Tracheal epithelial cell (primary cell): ENCODE data around the gene RIPOR2. TPM values are rescaled to one million over a fixed set of nuclear protein-coding genes. Genes with fewer than 3 reads are reported as not detected.

ENCODE experiments used
- total RNA-seq: library from RNA; depleted of rRNA; stranded (reverse); fragments of >200 nt; gene quantifications from 2 replicates; pipeline ENCODE4 v1.2.1, GENCODE V29; 2014

RIPOR2 gene
- total RNA-seq, result under 0.01 TPM in 2 replicates

GRCh38 chr6:24935366-24936152 is at the start of gene RIPOR2:
Gene RIPOR2 (minus strand): TSS chr6:24935960. CDS start chr6:24935898, 62 bp downstream.

GRCh38 chr6:24798740-24799540 is 136.8 kb downstream of the RIPOR2 start, which contains the start of gene ARMH2:
Gene ARMH2 (minus strand): TSS chr6:24798917. CDS start chr6:24798857, 60 bp downstream.

GRCh38 chr6:24774696-24775519 is 160.9 kb downstream of the RIPOR2 start, which contains the start of gene GMNN:
Gene GMNN (plus strand): TSS chr6:24774937. CDS start chr6:24777247, 2,310 bp downstream.

Other genes starting within 250 kb of the RIPOR2 start
- gene C6orf62, start 216.8 kb downstream of the RIPOR2 start, total RNA-seq, result 90.4 and 146 TPM in 2 replicates
- 8.7 and 12.1 TPM in 2 replicates for gene GMNN, start 161.0 kb downstream of the RIPOR2 start, total RNA-seq
- not detected in 2 replicates for gene ARMH2, start 137.0 kb downstream of the RIPOR2 start, total RNA-seq